Stimulated activated CD4-positive, alpha-beta T cell treated with anti-CD3 and anti-CD28 coated beads, Interleukin-4, amount 100 ng/mL, for 4 hours (primary cell): Measurements from ENCODE around the gene SOCS7.

Experiments
- DNase-seq, 2 experiments: peaks; one replicate each; pipeline ENCODE4 v3.0.0-alpha.2; 2020

SOCS7 gene

DNA sequence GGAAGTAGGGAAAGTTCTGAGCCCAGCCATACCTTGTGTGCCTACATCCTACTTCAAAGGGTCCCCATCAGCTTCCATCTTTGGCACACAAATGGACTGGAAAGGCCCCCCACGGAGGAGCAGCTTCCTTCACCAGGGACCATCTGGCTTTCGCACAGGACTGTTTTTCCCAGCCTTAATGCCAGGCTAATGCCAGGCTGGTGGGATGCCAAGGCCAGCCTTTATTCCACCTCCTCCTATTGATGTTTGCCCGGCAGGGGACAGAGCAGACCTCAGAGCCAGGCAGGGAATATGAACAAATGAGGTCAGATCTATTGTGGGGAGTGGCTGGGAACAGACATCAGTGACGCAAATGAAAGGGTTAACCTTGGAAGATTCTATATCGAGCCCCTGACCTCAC lies 13.6 kb upstream of the SOCS7 start:
- no peak for DNase-seq

DNA sequence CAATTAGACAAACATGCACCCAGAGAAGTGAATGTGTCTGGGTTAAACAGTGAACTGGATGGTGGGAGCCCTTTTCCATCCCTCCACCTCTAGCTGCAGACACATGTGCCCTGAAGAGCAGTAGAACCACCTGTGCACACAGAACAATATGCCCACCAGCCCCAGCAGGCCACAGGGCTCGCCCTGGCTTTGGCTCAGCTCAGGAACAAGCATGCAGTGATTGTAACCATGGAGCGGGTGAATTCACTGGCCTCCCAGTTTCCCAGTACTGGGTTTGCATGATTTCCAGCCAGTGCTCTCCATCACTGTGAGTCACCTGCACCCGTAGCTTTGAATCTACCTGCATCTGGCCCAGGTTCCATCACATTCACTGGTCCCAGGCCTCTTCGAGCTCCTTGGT lies 13.1 kb upstream of the SOCS7 start:
- no peak for DNase-seq

DNA sequence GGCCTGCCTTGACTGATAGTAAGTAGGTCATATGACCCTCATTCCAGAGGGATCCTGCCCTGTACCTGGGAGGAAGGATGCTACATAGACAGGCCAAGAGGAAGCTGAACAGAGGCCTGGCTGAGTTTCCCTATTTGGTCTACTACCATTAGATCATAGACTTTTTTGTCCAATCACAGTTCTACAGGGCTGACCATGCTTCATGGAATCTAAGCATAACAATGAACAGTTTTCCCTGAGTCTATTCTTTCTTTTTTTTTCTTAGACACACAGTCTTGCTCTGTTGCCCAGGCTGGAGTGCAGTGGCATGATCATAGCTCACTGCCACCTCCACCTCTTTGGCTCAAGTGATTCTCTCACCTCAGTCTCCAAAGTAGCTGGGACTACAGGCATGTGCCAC lies 11.8 kb upstream of the SOCS7 start:
- DNase-seq = no peak

DNA sequence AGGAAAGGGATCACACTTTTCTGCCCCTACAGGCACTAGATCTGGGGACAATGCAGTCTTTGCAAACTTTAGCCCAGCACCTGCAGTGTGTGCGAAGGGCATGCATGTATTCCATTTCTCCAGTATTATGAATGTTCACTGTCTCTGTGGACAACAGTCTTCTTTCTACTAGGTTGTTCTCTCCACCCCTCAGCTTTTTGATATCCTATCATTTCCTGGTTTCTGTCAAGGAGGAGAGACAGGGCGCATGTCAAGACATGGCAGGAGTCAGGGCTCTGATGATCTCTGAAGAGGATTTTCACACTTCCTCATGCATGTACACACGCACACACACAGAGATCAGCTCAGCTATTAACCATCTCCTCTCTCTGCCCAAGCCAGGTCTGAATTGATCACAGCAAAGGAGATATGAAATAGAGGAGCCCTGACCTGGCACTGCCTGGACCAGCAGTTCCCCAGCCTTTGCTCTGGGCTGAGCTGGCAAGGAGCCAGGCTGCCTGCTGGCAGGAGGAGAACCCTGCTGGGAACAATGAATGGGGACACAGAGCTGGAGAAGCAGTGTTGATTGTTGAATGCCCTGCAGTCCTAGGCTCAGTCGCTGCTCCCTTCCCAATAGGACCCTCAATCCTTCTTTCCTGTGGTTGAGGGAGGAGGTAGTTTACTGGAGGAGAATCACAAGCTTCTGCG lies 10.5 kb upstream of the SOCS7 start:
- no peak for DNase-seq

DNA sequence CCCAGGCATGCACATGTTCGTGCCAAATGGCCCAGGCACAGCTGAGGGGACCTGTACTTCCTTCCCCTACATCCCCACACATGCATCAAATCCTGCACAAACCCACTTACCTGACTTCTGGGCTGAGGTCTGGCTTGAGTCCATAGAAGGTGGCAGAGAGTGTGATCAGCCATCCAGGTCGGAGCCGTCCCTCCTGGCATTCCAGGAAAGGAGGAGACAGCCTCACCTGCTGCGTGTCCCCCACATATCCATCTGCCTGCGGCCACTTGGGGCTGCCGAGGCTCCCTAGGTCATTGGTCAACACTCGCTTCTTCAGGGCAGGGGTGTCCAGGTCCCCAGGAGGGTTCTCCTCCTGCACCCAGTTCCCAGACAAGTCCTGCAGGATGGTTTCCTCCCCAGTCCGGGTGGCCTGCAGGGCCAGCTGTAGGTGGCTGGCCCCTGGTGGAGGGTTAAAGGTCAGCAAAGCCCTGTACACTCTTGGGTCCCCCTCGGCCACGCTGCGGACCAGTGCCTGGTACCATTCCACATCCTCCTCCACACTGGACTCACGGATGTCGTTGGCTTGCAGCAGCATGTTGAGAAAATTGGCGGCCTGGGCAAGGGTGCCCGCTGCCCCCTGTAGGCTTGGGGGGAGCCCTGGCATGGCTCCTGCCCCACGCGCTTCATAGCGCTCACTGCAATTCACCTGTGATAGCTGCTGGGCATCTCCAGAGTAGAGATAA lies 8.6 kb upstream of the SOCS7 start:
- no peak for DNase-seq

DNA sequence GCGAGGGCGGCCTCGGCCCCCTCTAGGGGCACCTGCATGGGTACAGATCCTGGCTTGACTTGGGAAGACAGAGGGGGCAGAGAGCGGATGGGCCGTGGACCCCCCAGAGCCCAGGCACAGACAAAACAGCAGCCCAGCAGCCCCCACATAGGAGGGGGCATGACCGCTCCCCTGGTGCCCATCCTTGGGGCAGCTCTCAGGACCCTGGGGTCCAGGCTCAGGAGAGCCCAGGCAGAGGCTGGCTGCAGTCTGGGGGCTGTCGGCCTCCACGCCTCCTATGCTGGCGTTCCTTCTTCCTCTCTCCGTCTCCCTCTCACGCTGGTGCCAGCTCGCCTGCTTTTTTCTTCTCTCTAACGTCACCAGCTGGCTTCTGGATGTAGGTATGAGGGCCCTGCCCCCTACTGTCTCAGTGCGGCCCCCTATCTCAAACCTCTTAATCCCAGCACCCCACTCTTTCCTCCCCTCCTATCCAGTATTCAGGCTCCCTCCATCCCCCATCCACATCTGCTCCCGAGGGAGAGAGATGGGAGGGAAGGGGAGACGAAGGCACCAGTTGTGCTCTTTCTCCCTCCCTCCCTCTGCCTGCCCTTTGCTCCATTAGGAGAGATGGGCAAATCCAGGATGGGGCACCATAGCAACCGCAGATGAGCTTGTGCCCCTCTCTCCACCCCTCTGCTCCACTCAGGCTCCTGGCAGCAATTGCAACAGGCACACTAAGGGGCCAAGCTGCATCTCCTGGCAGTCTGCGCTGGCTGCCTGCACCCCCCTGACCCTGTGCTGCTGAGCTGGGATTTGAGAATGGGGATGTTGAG lies 7.8 kb upstream of the SOCS7 start, which contains the start of gene GPR179:
Gene GPR179, minus strand, starts transcription at position 349 of the 812 bp plus-strand sequence. Its CDS starts 167 bp downstream, at position 182.
- no peak for DNase-seq

DNA sequence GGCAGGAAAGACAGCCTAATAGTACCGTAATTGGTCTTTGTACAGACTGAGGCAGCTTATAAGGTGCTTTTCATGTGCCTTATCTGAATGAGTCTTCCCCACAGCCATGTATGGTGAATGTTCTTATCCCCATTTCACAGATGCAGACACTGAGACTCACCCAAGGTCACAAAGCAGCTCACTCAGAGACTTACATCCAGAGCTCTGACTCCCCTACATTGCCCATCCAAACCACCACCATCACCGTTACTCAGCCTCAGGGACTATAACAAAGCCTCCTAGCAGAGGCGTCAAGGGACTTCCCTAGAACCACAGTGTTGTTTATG lies 7.3 kb upstream of the SOCS7 start:
- no peak for DNase-seq

DNA sequence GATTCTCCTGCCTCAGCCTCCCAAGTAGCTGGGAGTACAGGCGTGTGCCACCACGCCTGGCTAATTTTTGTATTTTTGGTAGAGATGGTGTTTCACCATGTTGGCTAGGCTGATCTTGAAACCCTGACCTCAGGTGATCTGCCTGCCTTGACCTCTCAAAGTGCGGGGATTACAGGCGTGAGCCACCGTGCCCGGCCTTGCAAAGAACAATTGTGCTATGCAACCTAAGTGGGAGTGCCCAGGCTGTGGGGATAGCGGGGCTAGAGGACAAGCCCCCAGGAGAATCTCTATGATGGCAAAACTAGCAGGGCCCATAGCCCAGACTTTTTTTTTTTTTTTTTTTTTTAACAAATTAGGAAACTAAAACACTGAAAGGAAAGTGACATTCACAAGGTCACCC lies 5.9 kb upstream of the SOCS7 start:
- no peak for DNase-seq

DNA sequence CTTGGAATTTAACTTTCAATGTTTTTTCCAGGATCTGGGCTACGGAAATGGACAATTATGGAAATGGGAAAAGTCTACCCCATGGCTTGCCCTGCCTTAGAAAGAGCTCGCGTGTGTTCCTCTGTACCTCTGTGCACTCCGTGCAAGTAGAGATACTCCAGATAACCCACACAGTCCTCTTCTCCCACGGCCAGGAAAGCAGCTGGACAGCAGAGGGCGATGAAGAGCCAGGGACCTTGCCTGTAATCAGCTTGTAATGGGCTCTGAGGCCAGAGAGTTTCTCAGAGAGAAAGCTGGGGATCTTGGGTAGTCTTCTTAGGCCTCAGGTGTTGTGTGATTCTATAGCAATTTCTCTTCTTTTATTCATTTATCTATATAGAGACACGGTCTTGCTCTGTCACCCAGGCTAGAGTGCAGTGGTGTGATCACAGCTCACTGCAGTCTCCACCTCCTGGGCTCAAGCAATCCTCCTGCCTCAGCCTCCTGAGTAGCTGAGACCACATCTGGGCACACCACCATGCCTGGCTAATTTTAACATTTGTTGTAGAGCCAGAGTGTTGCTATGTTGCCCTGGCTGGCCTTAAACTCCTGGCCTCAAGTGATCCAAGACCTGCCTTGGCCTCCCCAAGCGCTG lies 2.4 kb upstream of the SOCS7 start:
- DNase-seq = peak; percentile 78 to 81

DNA sequence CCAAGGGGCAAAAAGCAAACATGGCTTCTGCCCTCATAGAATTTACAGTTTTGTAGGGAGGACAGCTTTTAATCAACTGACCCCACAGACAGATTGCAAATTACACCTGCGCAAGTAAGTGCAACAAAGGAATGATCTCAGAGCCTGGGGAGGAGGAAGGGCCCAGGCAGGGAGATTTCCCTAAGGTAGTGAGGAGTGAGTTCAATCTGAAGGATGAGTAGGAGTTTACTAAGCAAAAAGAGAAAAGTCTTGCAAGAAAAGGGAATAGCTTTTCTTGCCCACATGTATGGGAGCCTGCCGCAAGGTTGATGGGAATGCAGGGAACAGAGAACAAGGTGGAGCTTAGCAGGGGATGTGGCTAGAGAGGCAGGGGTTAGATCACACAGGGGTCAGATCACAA lies 1.6 kb upstream of the SOCS7 start:
- DNase-seq = no peak

DNA sequence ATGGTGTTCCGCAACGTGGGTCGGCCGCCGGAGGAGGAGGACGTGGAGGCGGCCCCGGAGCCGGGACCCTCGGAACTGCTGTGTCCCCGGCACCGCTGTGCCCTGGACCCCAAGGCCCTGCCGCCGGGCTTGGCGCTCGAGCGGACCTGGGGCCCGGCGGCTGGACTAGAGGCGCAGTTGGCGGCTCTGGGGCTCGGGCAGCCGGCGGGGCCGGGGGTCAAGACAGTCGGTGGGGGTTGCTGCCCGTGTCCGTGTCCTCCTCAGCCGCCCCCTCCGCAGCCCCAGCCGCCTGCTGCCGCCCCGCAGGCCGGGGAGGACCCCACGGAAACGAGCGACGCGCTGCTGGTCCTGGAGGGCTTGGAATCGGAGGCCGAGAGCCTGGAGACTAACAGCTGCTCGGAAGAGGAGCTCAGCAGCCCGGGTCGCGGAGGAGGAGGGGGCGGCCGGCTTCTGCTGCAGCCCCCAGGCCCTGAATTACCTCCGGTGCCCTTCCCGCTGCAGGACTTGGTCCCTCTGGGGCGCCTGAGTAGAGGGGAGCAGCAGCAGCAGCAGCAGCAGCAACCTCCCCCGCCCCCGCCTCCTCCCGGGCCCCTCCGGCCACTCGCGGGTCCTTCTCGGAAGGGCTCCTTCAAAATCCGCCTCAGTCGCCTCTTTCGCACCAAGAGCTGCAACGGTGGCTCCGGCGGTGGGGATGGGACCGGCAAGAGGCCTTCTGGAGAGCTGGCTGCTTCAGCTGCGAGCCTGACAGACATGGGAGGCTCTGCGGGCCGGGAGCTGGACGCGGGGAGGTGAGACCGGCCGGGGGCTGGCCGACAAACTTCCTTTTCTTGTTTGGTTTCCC lies 821 bp downstream of the SOCS7 start:
- DNase-seq = peak in 1 of 2 experiments; percentile 3

DNA sequence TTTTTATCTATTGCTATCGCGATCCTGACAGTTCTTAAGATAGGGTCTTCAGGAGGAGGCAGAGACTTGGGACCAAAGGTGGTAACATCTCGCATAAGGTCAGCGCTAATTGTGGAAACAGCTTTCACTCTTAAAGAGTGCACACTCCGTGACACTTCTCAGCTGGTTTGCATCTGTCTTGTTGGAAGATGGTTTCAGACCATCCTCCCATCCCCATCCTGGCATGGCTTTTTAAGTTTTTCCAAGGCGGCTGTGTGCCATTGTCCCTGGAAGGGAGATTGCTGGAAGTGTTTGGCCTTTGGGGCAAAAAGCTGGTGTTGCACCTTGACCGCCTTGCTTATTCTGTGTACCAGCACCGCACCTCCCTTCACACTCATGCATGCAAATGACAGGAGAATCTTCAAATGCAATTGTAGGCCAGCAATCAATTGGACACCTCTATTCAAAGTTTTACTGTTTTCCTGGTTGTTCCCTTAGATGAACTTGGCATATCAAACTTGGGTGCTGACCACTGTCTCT lies 1.5 kb downstream of the SOCS7 start:
- no peak for DNase-seq

DNA sequence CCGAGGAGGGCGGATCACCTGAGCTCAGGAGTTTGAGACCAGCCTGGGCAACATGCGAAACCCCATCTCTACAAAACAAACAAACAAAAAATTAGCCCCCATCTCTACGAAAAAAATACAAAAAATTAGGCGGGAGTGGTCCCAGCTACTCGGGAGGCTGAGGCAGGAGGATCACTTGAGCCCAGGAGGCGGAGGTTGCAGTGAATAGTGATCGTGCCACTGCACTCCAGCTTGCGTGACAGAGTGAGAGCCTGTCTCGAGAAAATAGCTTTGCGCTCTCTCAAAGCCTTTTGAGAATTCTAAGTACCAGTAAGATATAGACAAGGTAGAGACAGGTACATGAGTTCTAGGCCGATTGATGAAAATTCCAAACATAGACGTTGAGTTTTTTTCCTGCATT lies 2.0 kb downstream of the SOCS7 start:
- DNase-seq = no peak

DNA sequence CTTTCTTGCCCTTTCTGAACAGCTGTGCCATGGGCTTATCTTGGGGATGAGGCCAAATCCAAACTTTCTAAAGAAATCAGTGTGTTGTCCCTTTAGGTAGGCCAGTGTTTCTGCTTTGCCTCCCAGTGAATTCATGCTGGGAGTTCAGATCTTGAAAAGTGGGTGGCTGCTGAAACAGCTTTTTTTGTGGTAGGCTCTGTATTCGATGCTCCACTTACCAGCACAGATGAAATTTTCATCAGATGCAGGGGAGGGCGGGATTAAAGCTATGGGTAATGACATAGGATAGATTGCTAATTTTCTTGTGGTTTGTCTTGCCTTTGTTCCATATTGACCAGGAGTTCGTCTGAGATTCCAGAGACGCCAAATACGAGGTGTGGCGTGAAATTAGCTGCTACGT lies 2.8 kb downstream of the SOCS7 start:
- no peak for DNase-seq

DNA sequence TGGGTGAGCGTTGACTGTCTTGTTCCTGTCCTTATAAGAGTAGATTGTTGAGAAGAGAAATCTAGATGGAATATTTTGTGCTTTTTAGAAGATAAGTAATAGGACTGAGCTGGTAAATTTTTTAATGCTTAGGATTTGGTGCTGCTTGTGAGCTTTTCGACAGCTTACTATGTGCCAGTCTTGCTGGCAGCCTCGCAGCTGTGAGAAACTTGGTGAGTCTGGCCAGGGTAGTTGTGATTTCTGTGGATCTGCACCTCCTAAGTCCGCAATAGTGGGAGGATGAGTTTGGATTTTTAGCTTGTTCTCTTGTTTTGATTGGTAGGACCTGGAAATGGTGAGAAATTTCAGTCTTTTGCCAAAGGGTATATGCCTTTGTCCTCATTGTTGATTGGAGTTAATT lies 3.6 kb downstream of the SOCS7 start:
- no peak for DNase-seq

DNA sequence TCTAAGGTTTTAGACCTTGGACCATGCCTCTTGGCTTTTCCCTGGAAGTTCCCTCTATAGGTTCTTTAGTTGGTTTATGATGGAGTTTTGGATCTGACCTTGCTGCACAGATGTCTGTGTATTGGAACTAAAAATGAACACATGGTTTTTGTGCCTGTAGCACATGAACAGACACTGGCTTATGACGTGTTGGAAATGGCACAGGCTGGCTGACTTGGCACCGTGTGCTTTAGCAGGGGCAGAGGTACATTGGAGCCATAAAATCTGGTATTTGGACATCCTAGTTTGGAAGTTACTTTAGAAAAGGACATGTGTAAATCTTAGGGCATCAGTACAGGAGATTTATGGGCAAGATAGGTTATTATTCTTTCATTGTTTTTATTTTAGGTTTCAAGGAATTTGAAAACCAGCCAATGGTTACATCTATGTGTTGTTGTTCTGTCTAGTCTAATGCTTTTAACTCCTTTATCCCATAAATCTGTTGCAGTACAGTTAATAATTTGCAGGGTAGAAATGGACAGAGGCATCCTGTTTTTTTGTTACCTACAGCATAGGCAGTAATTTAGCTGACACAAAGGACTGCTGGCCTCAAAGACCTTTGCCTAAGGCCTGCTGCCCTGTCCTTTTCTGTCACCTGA lies 6.0 kb downstream of the SOCS7 start:
- DNase-seq = no peak

DNA sequence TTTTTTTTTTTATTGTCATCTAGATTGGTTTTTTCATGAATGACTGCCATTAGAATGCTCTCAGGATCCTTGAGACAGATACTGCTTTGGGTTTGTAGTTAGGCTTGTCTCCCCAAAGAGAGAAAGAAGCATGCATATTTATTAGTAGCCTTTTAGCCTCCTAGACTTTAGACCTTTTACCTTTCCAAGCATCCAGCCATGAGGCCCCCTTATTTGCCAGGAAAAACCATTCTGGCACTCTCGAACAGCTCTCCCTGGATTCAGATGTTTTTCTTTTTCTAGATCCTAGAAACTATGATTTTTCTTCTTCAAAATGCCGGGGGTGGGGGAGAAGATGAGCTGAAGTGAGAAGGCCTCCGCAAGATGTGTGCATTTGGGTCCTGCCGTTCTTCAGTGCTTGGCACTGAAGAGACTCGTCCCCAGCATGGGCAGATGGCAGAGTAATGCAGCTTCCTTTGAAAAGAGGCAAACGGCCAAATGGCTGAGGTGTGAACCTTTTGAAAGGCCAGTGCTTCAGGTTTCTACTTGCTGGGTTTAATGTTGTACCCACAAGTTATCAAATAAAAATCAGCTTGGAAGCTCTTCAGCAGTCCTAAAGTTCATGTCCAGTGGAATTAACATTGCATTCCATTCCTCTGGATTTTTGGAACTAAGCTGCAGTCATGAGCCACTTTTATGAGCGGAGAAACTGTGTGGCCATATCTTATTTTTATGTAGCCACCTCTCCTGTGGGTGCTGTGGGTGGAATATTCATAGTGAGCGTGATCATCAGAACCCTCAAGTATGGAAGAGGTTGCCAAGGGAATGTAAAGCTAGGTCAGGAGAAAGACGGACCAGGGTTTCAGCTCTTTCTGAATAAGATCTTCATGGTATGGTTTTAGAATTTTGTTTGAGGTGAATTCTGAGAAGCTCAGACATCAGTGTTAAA lies 7.2 kb downstream of the SOCS7 start:
- no peak for DNase-seq

DNA sequence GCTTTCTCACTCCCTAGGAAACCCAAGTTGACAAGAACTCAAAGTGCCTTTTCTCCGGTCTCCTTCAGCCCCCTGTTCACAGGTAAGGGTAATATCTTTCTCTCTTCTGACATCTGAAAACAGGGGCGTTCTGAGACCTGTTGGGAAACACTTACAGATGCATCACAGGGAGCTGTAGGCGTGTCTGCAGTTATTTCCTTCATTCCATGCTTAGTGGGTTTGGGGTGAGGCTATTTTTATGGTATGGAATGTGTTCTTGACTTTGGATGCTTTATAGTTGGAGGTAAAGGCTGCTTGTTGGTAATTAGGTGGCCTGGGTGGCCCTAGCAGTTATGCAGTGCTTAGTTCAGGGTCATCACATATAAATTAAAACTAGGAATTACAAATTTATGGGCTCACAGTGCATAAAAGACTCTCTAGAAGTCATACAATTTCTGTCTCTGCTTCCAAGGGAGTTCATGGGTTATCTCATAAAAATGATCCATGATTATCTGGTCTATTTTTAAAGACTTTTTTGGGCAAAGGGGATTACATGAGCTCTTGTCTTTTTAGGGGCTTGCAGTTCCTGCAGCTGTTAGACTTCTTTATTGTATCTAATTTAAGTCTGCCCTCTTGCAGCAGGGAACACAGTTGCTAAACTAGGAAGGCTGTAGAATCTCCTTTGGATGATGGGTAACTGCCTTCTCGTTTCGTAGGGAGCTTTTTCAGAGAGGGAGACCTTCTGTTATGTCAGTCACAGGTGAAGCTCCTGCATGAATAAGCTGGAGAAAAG lies 10.2 kb downstream of the SOCS7 start:
- DNase-seq = no peak

DNA sequence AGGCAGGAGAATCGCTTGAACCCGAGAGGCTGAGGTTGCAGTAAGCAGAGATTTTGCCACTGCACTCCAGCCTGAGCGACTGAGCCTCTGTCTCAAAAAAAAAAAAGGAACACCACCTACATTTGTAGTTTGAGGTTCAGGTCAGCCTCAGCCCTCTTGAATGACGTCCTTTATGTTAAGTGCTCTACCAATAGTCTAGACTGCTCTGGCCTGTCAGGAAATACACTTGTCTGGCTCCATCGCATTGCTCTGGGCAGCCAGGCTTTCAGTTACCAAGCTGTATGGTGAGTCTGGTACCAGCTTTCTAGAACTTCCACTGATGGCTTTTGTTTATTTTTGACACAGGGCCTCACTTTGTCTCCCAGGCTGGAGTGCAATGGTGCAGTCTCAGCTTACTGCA lies 11.4 kb downstream of the SOCS7 start:
- DNase-seq = no peak

DNA sequence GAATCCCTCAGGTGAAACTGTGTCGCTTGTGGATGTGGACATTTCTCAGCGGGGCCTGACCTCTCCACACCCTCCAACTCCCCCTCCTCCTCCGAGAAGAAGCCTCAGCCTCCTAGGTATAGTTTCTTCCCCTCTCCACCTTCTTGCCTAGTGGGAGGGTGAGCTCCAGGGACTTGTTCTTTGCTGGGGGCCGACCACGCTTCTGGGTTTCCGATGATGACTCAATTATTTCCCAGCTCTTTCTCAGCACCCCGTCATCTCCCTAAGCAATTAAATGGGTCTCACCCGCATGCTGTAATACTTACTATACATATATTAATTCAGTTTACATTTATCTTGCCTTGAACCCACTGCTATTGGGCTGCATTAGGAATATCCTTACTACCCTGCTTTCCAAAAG lies 13.1 kb downstream of the SOCS7 start:
- no peak for DNase-seq
